ENCODE data around the gene EMX1. TPM values are rescaled to one million over a fixed set of nuclear protein-coding genes. Genes with fewer than 3 reads are reported as not detected.

EMX1 gene
- polyA plus RNA-seq, 3 donors: not detected

- 96% methylated on average over 4 of the region's 6 CpGs for WGBS (ENCODE audit: insufficient coverage)
- H3K4me1 Mint-ChIP-seq: peaks cover 14% of the 10 kb centered on the region
- Histone ChIP-seq H3K4me2 (replicated peaks; ENCODE audit: extremely low read depth, low read length, poor library complexity, severe bottlenecking) (no peak overlapping the region), H3K4me1 (ENCODE audit: control insufficient read depth in 1 of 2, insufficient read depth in 2 of 2, low read length in 2 of 2) (peaks cover 10 to 14% of the 10 kb centered on the region in 2 donors), H3K27me3 (ENCODE audit: control insufficient read depth in 2 of 2, insufficient read depth in 2 of 2, low read length in 2 of 2) (no peaks in the 10 kb centered on the region), H4K20me1 (ENCODE audit: insufficient read depth, low read length) (no peaks in the 10 kb centered on the region), H3K27ac (ENCODE audit: low read depth in 1 of 2, low read length in 2 of 2) (no peak overlapping the region), H3K79me2 (ENCODE audit: insufficient read depth, low read length) (no peaks in the 10 kb centered on the region), H3K36me3 (replicated peaks in 1 of 2; ENCODE audit: control insufficient read depth in 1 of 2, insufficient read depth in 2 of 2, low read length in 2 of 2) (peaks cover 26 to 33% of the 10 kb centered on the region in 2 donors), H3K4me3 (replicated peaks in 1 of 3; ENCODE audit: low read depth in 2 of 3, low read length in 3 of 3) (no peak overlapping the region), H2AFZ (ENCODE audit: insufficient read depth, low read depth, low read length, poor library complexity, severe bottlenecking) (no peak overlapping the region), H3K9ac (ENCODE audit: insufficient read depth, low read length, poor library complexity, severe bottlenecking) (no peak overlapping the region), H3K9me3 (replicated peaks in 1 of 2; ENCODE audit: control insufficient read depth in 1 of 2, insufficient read depth in 1 of 2, low read length in 2 of 2) (no peaks in the 10 kb centered on the region)
- no peak overlapping the region for H3K4me3 Mint-ChIP-seq
- peak overlapping the region in 2 of 7 donors; percentile 19 to 85 for H3K27ac Mint-ChIP-seq
- intact Hi-C loops (cut with micrococcal nuclease): no loop called here
- no peaks in the 10 kb centered on the region for H3K9me3 Mint-ChIP-seq
- DNase-seq: no peak
- H3K36me3 Mint-ChIP-seq: peaks cover 41 to 58% of the 10 kb centered on the region in 2 donors
- TF ChIP-seq CTCF (IDR thresholded peaks at IDR 0.05): no peak
- peaks cover 5 to 11% (median 10%) of the 10 kb centered on the region in 3 donors for H3K27me3 Mint-ChIP-seq (ENCODE audit: low read depth in 3 of 3)
Measured at GRCh38 chr2:72940361-72940760, 23.0 kb downstream of the EMX1 start.

GRCh38 chr2:72940786-72941185 is 23.5 kb downstream of the EMX1 start:
- Mint-ChIP-seq H3K27me3 (ENCODE audit: low read depth in 3 of 3) (peaks cover 5 to 9% (median 6%) of the 10 kb centered on the region in 3 donors), H3K4me1 (peaks cover 14% of the 10 kb centered on the region), H3K36me3 (peaks cover 45 to 62% of the 10 kb centered on the region in 2 donors), H3K4me3 (no peak overlapping the region), H3K27ac (peak overlapping the region in 1 of 7 donors; percentile 85), H3K9me3 (no peaks in the 10 kb centered on the region)
- H3K27me3 ChIP-seq (ENCODE audit: control insufficient read depth in 2 of 2, insufficient read depth in 2 of 2, low read length in 2 of 2): no peaks in the 10 kb centered on the region
- TF ChIP-seq CTCF (IDR thresholded peaks at IDR 0.05): no peak
- H3K36me3 ChIP-seq (replicated peaks in 1 of 2; ENCODE audit: control insufficient read depth in 1 of 2, insufficient read depth in 2 of 2, low read length in 2 of 2): peaks cover 26 to 35% of the 10 kb centered on the region in 2 donors
- intact Hi-C loops (cut with micrococcal nuclease): no loop called here
- DNase-seq: no peak
- no peak overlapping the region for H3K4me3 ChIP-seq (replicated peaks in 1 of 3; ENCODE audit: low read depth in 2 of 3, low read length in 3 of 3)
- no peaks in the 10 kb centered on the region for H3K79me2 ChIP-seq (ENCODE audit: insufficient read depth, low read length)
- no peak overlapping the region for H3K4me2 ChIP-seq (replicated peaks; ENCODE audit: extremely low read depth, low read length, poor library complexity, severe bottlenecking)
- H3K9ac ChIP-seq (ENCODE audit: insufficient read depth, low read length, poor library complexity, severe bottlenecking): no peak overlapping the region
- no peak overlapping the region for H3K27ac ChIP-seq (ENCODE audit: low read depth in 1 of 2, low read length in 2 of 2)
- 90% methylated on average over 2 of the region's 6 CpGs for WGBS (ENCODE audit: insufficient coverage)
- no peaks in the 10 kb centered on the region for H4K20me1 ChIP-seq (ENCODE audit: insufficient read depth, low read length)
- H3K9me3 ChIP-seq (replicated peaks in 1 of 2; ENCODE audit: control insufficient read depth in 1 of 2, insufficient read depth in 1 of 2, low read length in 2 of 2): no peaks in the 10 kb centered on the region
- H2AFZ ChIP-seq (ENCODE audit: insufficient read depth, low read depth, low read length, poor library complexity, severe bottlenecking): no peak overlapping the region
- H3K4me1 ChIP-seq (ENCODE audit: control insufficient read depth in 1 of 2, insufficient read depth in 2 of 2, low read length in 2 of 2): peaks cover 10 to 14% of the 10 kb centered on the region in 2 donors

Measured in CD14-positive monocyte (primary cell).